Neural crest cell (in vitro differentiated cells): ENCODE data around the gene SLC17A4. TPM values are rescaled to one million over a fixed set of nuclear protein-coding genes. Genes with fewer than 3 reads are reported as not detected.
A peak's percentile ranks its signal among the peaks of the same experiment; 100 is the strongest.

Experiments
- DNase-seq: peaks from one replicate; pipeline ENCODE4 v3.0.0; 2021; ENCODE audit warnings: low read depth, mixed read lengths, low spot score
- H3K27ac Mint-ChIP-seq: one replicate; pipeline ENCODE4 v1.8.0; 2021; ENCODE audit warnings: mild to moderate bottlenecking, mixed read lengths; ENCODE audit not compliant: unreplicated experiment
- H3K27me3 Mint-ChIP-seq: 2 replicates; pipeline ENCODE4 v1.8.0; 2021; ENCODE audit warnings: low read depth, mild to moderate bottlenecking, mixed read lengths
- H3K36me3 Mint-ChIP-seq: 2 replicates; pipeline ENCODE4 v1.8.0; 2021; ENCODE audit warnings: low read depth, mild to moderate bottlenecking, mixed read lengths
- H3K4me1 Mint-ChIP-seq: 2 replicates; pipeline ENCODE4 v1.8.0; 2021; ENCODE audit warnings: mixed read lengths
- H3K4me3 Mint-ChIP-seq: one replicate; pipeline ENCODE4 v1.8.0; 2021; ENCODE audit warnings: mild to moderate bottlenecking, mixed read lengths
- H3K9me3 Mint-ChIP-seq: 2 replicates; pipeline ENCODE4 v1.8.0; 2021; ENCODE audit warnings: mixed read lengths
- CTCF ChIP-seq: fragments of 200-600 bp; sonication (generic); conservative IDR thresholded peaks from 2 replicates; pipeline ENCODE4 v1.5.0; 2021; ENCODE audit warnings: antibody characterized with exemption, mild to moderate bottlenecking
- total RNA-seq: library from RNA; stranded (reverse); gene quantifications from 2 replicates; pipeline ENCODE4 v1.2.1, GENCODE V29; 2021

SLC17A4 gene
- total RNA-seq, 1 donor from 2014 or later = not detected

- no peaks in the 10 kb centered on the region for H3K27me3 Mint-ChIP-seq
These were observed 39.8 kb upstream of the SLC17A4 start for GRCh38 chr6:25714765-25715164.

GRCh38 chr6:25715794-25716193 is 38.7 kb upstream of the SLC17A4 start:
- H3K27ac Mint-ChIP-seq = no peak overlapping the region
- peaks cover 21% of the 10 kb centered on the region for H3K4me1 Mint-ChIP-seq
- TF ChIP-seq CTCF = no peak
- H3K4me3 Mint-ChIP-seq = no peak overlapping the region
- H3K9me3 Mint-ChIP-seq = peaks cover 2% of the 10 kb centered on the region
- no peaks in the 10 kb centered on the region for H3K36me3 Mint-ChIP-seq
- H3K27me3 Mint-ChIP-seq = no peaks in the 10 kb centered on the region
- DNase-seq = no peak

More at GRCh38 chr6:25714765-25715164, 39.8 kb upstream of the SLC17A4 start:
- Mint-ChIP-seq H3K27ac (no peak overlapping the region), H3K9me3 (peaks cover 4% of the 10 kb centered on the region), H3K4me3 (no peak overlapping the region), H3K4me1 (peaks cover 21% of the 10 kb centered on the region), H3K36me3 (no peaks in the 10 kb centered on the region)
- no peak for DNase-seq
- no peak for TF ChIP-seq CTCF

GRCh38 chr6:25717866-25718740 is 36.4 kb upstream of the SLC17A4 start:
- Mint-ChIP-seq H3K27ac (no peak overlapping the region), H3K36me3 (no peaks in the 10 kb centered on the region), H3K27me3 (no peaks in the 10 kb centered on the region), H3K4me1 (peaks cover 21% of the 10 kb centered on the region), H3K4me3 (no peak overlapping the region), H3K9me3 (no peaks in the 10 kb centered on the region)
- no peak for DNase-seq
- peak; percentile 75 for TF ChIP-seq CTCF

- H3K4me1 Mint-ChIP-seq = no peaks in the 10 kb centered on the region
- peaks cover 9% of the 10 kb centered on the region for H3K9me3 Mint-ChIP-seq
- peaks cover 3% of the 10 kb centered on the region for H3K27me3 Mint-ChIP-seq
- no peaks in the 10 kb centered on the region for H3K36me3 Mint-ChIP-seq
- H3K4me3 Mint-ChIP-seq = no peak overlapping the region
- H3K27ac Mint-ChIP-seq = no peak overlapping the region
- no peak for DNase-seq
- no peak for TF ChIP-seq CTCF
These were observed 28.2 kb upstream of the SLC17A4 start for GRCh38 chr6:25726122-25726911.

- no peak overlapping the region for H3K4me3 Mint-ChIP-seq
- H3K4me1 Mint-ChIP-seq = no peaks in the 10 kb centered on the region
- peaks cover 3% of the 10 kb centered on the region for H3K27me3 Mint-ChIP-seq
- peaks cover 11% of the 10 kb centered on the region for H3K9me3 Mint-ChIP-seq
- no peaks in the 10 kb centered on the region for H3K36me3 Mint-ChIP-seq
- H3K27ac Mint-ChIP-seq = no peak overlapping the region
- no peak for TF ChIP-seq CTCF
- no peak for DNase-seq
These were observed 27.5 kb upstream of the SLC17A4 start for GRCh38 chr6:25727028-25727427.
